Activated B cell treated with CpG ODN at 0.5 μM for 24 hours (primary cell): Measurements from ENCODE around the gene GPR26. TPM values are rescaled to one million over a fixed set of nuclear protein-coding genes. Genes with fewer than 3 reads are reported as not detected.

ENCODE experiments used
- ATAC-seq: fragments of 200-7000 bp; cut with Tn5 transposase; one replicate; pipeline ENCODE4 v1.10.0; 2021; ENCODE audit warnings: low read depth, mild to moderate bottlenecking, moderate library complexity
- CTCF ChIA-PET: fragments of 350-600 bp; sonication (Branson Sonifier 250); formaldehyde crosslinking; loops from one replicate; lab custom pipeline; 2021; ENCODE audit warnings: antibody characterized with exemption; lab: Charles Lee
- POLR2A ChIA-PET: fragments of 350-600 bp; sonication (Branson Sonifier 250); formaldehyde crosslinking; loops from one replicate; lab custom pipeline; 2021; ENCODE audit warnings: antibody characterized with exemption; lab: Charles Lee
- DNase-seq: peaks from one replicate; pipeline ENCODE4 v3.0.0; 2022
- H3K27ac Mint-ChIP-seq: one replicate; pipeline ENCODE4 v1.8.0; 2020; ENCODE audit warnings: mixed read lengths
- H3K27me3 Mint-ChIP-seq: one replicate; pipeline ENCODE4 v1.8.0; 2021; ENCODE audit warnings: mixed read lengths
- H3K36me3 Mint-ChIP-seq: one replicate; pipeline ENCODE4 v1.8.0; 2021; ENCODE audit warnings: low read depth, mixed read lengths
- H3K4me1 Mint-ChIP-seq: one replicate; pipeline ENCODE4 v1.8.0; 2021; ENCODE audit warnings: mixed read lengths
- H3K4me3 Mint-ChIP-seq: one replicate; pipeline ENCODE4 v1.8.0; 2020; ENCODE audit warnings: mild to moderate bottlenecking, mixed read lengths
- H3K9me3 Mint-ChIP-seq: one replicate; pipeline ENCODE4 v1.8.0; 2020; ENCODE audit warnings: mixed read lengths
- CTCF ChIP-seq: fragments of 200-600 bp; IDR thresholded peaks from one replicate; pipeline ENCODE4 v1.8.0; 2022; ENCODE audit warnings: antibody characterized with exemption, mild to moderate bottlenecking
- intact Hi-C: fragments of 100-400 bp; cut with micrococcal nuclease; formaldehyde crosslinking; loops from one replicate; pipeline ENCODE4 v1.15.1; 2024
- total RNA-seq: library from RNA; stranded (reverse); gene quantifications from 2 replicates; pipeline ENCODE4 v1.2.3, GENCODE V29; 2022

GPR26 gene
- total RNA-seq, 1 donor from 2014 or later: not detected

GRCh38 chr10:123674741-123675140, 8.6 kb downstream of the GPR26 start:
- DNase-seq: no peak
- no peaks in the 10 kb centered on the region for H3K36me3 Mint-ChIP-seq
- POLR2A ChIA-PET: no interaction called here
- H3K9me3 Mint-ChIP-seq: no peaks in the 10 kb centered on the region
- TF ChIP-seq CTCF: no peak
- peaks cover 9% of the 10 kb centered on the region for H3K27me3 Mint-ChIP-seq
- H3K4me3 Mint-ChIP-seq: no peak overlapping the region
- ATAC-seq: no peak
- H3K4me1 Mint-ChIP-seq: no peaks in the 10 kb centered on the region
- intact Hi-C loops: no loop called here
- no peak overlapping the region for H3K27ac Mint-ChIP-seq
- CTCF ChIA-PET: no interaction called here

- no peaks in the 10 kb centered on the region for H3K9me3 Mint-ChIP-seq
- H3K4me1 Mint-ChIP-seq: no peaks in the 10 kb centered on the region
- ChIA-PET POLR2A (no interaction called here), CTCF (no interaction called here)
- no peak overlapping the region for H3K4me3 Mint-ChIP-seq
- no peak overlapping the region for H3K27ac Mint-ChIP-seq
- no peaks in the 10 kb centered on the region for H3K36me3 Mint-ChIP-seq
- ATAC-seq (no peak), DNase-seq (no peak)
- intact Hi-C loops: no loop called here
- peaks cover 7% of the 10 kb centered on the region for H3K27me3 Mint-ChIP-seq
- TF ChIP-seq CTCF: no peak
Measured at GRCh38 chr10:123675811-123676210, 9.7 kb downstream of the GPR26 start.

GRCh38 chr10:123677556-123677955, 11.4 kb downstream of the GPR26 start:
- no peaks in the 10 kb centered on the region for H3K36me3 Mint-ChIP-seq
- H3K9me3 Mint-ChIP-seq: no peaks in the 10 kb centered on the region
- intact Hi-C loops: no loop called here
- no peak for DNase-seq
- ChIA-PET POLR2A (no interaction called here), CTCF (no interaction called here)
- H3K27me3 Mint-ChIP-seq: peaks cover 5% of the 10 kb centered on the region
- TF ChIP-seq CTCF: no peak
- H3K27ac Mint-ChIP-seq: no peak overlapping the region
- no peaks in the 10 kb centered on the region for H3K4me1 Mint-ChIP-seq
- no peak overlapping the region for H3K4me3 Mint-ChIP-seq
- ATAC-seq: no peak

- no peaks in the 10 kb centered on the region for H3K4me1 Mint-ChIP-seq
- CTCF ChIA-PET: no interaction called here
- H3K9me3 Mint-ChIP-seq: no peaks in the 10 kb centered on the region
- H3K36me3 Mint-ChIP-seq: no peaks in the 10 kb centered on the region
- POLR2A ChIA-PET: no interaction called here
- peaks cover 8% of the 10 kb centered on the region for H3K27me3 Mint-ChIP-seq
- no peak overlapping the region for H3K4me3 Mint-ChIP-seq
- no peak overlapping the region for H3K27ac Mint-ChIP-seq
- ATAC-seq: no peak
- intact Hi-C loops: no loop called here
- no peak for TF ChIP-seq CTCF
- DNase-seq: no peak
Measured at GRCh38 chr10:123678376-123678775, 12.2 kb downstream of the GPR26 start.

- H3K4me3 Mint-ChIP-seq: no peak overlapping the region
- peaks cover 11% of the 10 kb centered on the region for H3K27me3 Mint-ChIP-seq
- H3K9me3 Mint-ChIP-seq: no peaks in the 10 kb centered on the region
- no peak overlapping the region for H3K27ac Mint-ChIP-seq
- no peaks in the 10 kb centered on the region for H3K4me1 Mint-ChIP-seq
- intact Hi-C loops: no loop called here
- ATAC-seq (no peak), DNase-seq (no peak)
- H3K36me3 Mint-ChIP-seq: no peaks in the 10 kb centered on the region
- POLR2A ChIA-PET: no interaction called here
- no peak for TF ChIP-seq CTCF
- CTCF ChIA-PET: no interaction called here
Measured at GRCh38 chr10:123681285-123681684, 15.1 kb downstream of the GPR26 start.
